Middle frontal gyrus (tissue), 1 donor: ENCODE data around the gene RGL1.
A peak's percentile ranks its signal among the peaks of the same experiment; 100 is the strongest.

Source experiments
- DNase-seq: peaks from one replicate; pipeline ENCODE4 v3.0.0-alpha.2; 2015; ENCODE audit warnings: low spot score; ENCODE audit errors: extremely low spot score

The RGL1 gene

DNA sequence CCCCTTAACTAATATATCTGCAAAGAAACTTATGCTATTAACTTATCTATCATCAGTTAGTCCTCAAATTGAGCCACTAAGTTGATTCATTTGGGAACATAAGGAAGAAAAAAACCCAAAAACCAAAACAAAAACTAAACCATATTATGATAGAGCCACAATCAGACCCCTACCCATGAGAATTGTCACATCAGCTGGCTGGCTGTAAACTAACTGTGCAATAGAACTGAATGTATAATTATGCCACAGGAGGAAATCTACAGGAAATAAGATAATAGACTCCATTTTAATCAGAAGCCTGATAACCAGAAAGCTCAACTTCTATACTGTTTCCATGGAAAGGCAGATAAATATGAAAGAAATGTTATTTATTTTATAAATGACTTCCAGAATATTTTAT, 110.0 kb downstream of the RGL1 start:
- no peak for DNase-seq

DNA sequence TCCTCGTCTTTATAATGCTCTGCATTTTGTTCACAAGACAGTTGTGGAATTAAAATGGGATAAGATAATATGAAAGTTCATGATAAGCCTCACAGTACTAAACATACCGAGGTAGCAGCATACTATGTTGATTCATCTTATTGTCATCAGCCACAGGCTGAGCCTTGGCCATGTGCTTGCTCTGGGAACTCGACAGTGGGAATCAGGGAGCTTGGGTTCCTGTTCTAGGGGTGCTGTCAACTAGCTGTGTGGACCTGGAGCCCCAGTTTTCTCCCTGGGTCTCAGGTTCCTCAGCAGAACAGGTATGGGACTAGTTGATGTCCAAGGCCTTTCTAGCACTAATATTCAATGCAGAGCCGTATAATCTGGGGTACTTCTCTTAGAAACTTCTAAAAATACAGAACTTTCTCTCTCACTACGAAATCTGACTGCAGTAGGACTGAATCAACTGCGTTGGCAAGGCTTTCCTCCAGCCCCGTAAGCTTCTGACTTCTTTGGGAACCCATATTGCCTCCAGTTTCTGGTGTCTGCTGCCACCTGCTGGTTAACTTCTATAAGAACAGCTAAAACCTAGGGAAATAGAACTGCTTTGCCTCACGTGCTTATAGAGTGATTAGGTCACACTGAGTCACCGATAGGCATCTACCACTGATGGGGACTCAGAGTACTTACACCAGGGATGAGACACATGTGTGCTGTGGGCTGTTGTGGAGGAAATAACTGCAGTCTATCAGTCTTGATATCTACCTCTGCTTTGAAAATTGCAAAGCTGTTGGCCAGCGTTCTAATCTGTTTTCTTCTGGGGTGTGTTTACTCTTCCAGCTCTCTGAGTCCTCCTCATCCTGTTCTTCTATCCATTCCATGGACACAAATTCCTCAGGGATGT, 110.9 kb downstream of the RGL1 start:
- DNase-seq: peak; percentile 88

DNA sequence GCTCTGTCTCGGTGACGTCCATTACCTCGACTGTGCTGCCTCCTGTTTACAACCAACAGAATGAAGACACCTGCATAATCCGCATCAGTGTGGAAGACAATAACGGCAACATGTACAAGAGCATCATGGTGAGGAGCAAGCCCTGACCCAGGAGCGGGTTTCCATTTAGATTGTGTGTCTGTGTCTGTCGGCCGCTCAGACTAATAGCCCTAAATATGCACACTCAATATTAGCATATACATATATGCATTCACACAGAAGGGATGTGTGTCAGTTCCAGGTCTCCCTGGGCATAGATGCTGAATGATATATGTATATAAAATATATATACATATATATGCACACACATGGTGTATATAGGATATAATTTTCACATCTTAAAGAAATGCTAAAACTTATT, 111.7 kb downstream of the RGL1 start:
- no peak for DNase-seq

DNA sequence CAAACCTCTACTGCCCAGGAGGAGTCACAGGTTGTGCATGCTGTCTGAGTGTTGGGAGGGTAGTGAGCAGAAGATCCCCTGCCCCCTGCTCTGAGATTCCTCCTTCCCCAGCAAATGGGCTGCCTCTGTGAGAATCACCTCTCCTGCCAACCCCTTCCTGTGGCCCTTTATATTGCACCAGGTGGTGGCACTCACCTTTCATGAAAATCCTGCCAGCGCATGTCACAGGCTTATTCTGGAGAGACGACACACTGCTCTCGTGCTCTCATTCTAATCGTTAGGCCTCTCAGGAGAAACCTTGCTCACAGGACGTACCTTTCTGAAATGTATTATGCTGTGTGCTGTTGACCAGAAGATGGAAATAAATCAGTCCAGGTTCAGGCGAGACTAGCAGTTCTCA, 113.7 kb downstream of the RGL1 start:
- DNase-seq: no peak

DNA sequence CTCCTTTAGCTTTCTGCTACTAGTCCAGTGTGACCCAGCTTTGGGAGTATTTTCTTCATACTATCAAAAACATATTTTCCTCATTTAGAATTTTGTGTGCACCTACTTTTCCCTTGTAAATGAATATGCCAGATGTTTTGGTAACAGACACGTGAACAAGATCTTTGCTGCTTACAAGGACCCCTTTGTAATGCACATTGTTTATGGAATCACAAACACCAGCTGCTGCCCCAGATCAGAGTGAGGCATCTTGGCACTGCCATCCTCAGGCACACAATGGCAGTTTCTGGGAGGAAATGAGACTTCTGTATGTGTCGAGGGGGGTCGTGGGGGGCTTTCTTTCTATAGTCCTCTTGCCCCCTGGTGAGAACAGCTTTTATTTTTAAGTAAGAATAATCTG, 115.7 kb downstream of the RGL1 start:
- no peak for DNase-seq

DNA sequence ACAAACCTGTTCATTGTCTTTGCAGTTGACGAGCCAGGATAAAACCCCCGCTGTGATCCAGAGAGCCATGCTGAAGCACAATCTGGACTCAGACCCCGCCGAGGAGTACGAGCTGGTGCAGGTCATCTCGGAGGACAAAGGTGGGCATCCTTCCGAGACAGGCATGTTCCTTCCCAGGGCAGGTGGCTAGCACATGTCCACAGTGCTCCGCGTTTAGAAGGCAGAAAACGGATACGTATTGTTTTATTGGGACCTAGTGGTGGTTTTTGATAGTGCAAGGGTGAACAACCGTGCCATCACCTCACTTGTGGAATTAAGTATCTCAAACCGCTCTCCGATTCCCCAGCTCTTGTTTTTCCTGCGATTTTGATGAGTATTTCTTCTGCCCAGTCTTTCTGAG, 117.3 kb downstream of the RGL1 start:
- DNase-seq: no peak

GRCh38 chr1:183925947-183926346, 121.0 kb downstream of the RGL1 start:
- DNase-seq: no peak

GRCh38 chr1:183926983-183927382, 122.1 kb downstream of the RGL1 start:
- no peak for DNase-seq

- no peak for DNase-seq
These were observed 126.8 kb downstream of the RGL1 start for GRCh38 chr1:183931646-183932271.

- DNase-seq: peak; percentile 65
These were observed 127.5 kb downstream of the RGL1 start for GRCh38 chr1:183932412-183932811.

GRCh38 chr1:183933528-183934179, 128.7 kb downstream of the RGL1 start:
- no peak for DNase-seq

DNA sequence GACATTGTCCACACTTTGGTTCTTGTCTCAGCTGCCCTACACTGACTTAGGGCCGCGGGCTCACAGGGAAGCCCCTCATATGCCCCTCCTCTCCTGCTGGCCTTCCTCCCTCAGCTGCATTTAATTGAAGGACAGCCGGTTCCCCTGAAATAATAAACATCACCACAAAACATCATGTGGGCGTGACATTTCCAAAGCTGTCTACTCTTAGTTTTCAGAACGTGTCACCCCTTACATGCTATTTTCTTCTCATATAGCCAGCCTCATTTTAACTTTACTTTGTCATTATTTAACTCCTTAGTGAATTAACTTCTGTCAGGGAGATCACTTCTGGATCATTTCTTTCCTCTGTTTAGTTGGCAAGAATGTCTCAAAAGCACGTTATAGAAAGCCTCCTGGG, 129.4 kb downstream of the RGL1 start:
- no peak for DNase-seq

DNA sequence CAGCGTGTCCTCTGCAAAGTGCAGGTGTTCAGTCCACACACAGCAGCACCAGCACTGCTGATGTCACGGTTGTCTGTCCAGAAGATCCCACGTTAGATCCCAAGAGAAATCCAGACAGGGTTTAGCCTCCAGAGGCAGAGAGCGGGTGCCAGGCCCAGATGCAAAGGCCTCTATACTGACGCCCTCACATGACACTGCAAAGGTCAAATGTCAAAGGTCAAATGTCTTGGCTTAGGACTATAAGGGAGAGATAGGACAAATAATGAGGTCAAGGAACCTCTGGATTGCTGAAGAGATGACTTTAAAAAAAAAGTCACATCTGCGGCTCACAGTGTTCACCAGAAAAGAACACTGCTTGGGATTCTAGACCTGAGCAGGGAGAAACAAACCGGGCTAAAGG, 131.1 kb downstream of the RGL1 start:
- no peak for DNase-seq

- no peak for DNase-seq
These were observed 131.9 kb downstream of the RGL1 start for GRCh38 chr1:183936791-183937190.

DNA sequence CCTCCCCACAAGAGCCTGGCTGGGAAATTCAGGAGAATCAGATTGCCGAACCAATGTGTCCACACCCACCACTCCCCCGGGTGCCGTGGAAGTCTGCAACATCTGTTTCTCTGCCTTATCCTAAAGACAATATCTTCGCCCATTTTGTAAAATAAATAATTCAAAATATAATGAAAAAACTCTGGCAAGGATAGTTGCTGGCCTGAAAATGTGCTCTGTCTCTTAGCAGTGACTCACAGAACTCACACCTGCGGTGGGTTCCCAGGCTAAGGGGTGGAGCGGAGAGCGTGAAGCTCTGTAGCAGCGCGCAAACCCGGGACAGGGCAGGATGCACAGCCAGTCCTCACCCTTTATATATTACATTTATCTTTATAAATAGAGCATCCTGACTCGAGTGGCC, 132.7 kb downstream of the RGL1 start:
- no peak for DNase-seq

GRCh38 chr1:183941001-183941400, 136.1 kb downstream of the RGL1 start:
- no peak for DNase-seq

DNA sequence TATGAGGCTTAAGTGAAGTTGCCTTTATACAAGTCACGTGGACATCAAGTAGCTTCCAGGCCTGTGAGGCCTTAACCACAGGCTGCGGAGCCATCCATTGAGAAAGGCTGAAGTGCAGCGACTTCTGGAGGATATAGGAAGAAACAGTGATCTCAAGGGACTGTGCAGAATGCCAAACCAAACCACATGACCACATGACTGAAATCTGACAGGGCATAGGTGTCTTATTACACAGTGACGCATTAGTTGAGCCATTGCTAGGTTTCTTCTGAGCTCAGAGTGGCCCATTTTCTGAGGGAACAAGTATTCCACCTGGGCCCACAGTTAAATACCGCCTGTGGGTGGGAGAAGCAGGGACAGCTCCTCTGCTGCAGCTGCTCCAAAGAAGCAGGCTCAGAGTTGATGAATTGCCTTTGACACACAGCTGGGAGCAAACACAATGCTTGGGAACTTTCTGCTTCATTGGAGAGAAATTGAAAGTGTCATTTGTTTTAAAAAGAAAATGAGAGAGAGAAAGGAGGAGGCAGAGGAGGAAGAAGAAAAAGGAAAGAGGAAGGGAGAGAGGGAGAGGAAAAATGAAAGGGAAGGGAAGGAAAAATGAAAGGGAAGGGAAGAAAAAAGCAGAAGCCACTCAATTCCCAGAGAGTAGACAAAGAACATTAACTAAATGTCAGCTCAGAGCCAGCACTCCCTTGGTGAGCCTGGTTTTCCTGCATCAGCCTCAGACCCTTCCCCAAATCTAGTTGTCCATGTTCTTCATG, 138.2 kb downstream of the RGL1 start:
- DNase-seq: no peak

GRCh38 chr1:183945428-183946319, 140.8 kb downstream of the RGL1 start:
- DNase-seq: no peak

GRCh38 chr1:183946320-183946613, 141.3 kb downstream of the RGL1 start:
- no peak for DNase-seq

- DNase-seq: no peak
These were observed 143.1 kb downstream of the RGL1 start for GRCh38 chr1:183947988-183948387.

- DNase-seq: no peak
These were observed 147.2 kb downstream of the RGL1 start for GRCh38 chr1:183952101-183952500.
